ENCODE measurements around the gene METTL13. TPM values are rescaled to one million over a fixed set of nuclear protein-coding genes. Genes with fewer than 3 reads are reported as not detected.

Gene METTL13
- total and polyA plus RNA-seq, 9 of the 15 experiments (the other 6 are each of a cell fraction or from before 2014, with no cell fraction given) = 18.9 to 78.9 (median 54.9) TPM

DNA sequence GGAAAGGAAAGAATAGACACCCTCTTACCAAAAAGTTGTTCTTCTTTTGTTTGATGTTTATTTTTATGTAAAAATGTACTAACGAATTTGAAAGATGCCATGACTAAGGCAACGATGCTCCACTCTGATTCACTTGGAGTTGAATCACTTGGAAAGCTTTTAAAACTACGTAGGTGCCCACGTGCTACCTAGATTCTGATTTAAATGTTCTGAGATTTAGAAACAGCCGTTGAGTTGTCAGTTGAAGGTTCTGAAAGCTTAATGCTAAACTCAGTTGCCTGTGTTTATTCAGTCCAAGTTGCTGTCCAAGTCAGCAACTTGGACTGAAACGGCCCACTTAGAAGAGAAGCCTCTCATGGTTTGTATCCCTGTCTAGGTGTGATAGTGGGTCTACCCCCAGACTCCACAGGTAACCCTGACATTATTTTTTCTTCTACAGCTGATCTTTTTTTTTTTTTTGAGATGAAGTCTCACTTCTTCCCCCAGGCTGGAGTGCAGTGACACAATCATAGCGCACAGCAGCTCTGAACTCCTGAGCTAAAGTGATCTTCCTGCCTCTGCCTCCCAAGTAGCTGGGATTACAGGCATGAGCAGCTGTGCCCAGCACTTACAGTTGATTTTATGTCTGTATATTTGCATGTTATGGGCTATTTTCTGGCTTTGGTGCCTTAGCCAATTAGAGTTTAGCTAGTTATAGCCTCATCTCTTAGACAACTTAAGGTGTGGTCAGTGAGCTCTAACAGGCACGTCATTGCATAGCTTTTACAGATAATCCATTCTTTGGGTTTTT lies 38.2 kb upstream of the METTL13 start (continued):
- TF ChIP-seq, protein P1, sequence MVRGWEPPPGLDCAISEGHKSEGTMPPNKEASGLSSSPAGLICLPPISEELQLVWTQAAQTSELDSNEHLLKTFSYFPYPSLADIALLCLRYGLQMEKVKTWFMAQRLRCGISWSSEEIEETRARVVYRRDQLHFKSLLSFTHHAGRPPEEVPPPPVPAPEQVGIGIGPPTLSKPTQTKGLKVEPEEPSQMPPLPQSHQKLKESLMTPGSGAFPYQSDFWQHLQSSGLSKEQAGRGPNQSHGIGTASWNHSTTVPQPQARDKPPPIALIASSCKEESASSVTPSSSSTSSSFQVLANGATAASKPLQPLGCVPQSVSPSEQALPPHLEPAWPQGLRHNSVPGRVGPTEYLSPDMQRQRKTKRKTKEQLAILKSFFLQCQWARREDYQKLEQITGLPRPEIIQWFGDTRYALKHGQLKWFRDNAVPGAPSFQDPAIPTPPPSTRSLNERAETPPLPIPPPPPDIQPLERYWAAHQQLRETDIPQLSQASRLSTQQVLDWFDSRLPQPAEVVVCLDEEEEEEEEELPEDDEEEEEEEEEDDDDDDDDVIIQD (CRISPR knock-in tag; IDR thresholded peaks at IDR 0.05) = no peak
- TF ChIP-seq, protein P2, sequence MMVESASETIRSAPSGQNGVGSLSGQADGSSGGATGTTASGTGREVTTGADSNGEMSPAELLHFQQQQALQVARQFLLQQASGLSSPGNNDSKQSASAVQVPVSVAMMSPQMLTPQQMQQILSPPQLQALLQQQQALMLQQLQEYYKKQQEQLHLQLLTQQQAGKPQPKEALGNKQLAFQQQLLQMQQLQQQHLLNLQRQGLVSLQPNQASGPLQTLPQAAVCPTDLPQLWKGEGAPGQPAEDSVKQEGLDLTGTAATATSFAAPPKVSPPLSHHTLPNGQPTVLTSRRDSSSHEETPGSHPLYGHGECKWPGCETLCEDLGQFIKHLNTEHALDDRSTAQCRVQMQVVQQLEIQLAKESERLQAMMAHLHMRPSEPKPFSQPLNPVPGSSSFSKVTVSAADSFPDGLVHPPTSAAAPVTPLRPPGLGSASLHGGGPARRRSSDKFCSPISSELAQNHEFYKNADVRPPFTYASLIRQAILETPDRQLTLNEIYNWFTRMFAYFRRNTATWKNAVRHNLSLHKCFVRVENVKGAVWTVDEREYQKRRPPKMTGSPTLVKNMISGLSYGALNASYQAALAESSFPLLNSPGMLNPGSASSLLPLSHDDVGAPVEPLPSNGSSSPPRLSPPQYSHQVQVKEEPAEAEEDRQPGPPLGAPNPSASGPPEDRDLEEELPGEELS (CRISPR knock-in tag; IDR thresholded peaks at IDR 0.05; ENCODE audit: borderline replicate concordance) = no peak
- TF ChIP-seq, protein P3, sequence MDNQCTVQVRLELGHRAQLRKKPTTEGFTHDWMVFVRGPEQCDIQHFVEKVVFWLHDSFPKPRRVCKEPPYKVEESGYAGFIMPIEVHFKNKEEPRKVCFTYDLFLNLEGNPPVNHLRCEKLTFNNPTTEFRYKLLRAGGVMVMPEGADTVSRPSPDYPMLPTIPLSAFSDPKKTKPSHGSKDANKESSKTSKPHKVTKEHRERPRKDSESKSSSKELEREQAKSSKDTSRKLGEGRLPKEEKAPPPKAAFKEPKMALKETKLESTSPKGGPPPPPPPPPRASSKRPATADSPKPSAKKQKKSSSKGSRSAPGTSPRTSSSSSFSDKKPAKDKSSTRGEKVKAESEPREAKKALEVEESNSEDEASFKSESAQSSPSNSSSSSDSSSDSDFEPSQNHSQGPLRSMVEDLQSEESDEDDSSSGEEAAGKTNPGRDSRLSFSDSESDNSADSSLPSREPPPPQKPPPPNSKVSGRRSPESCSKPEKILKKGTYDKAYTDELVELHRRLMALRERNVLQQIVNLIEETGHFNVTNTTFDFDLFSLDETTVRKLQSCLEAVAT (IDR thresholded peaks at IDR 0.05) = peak; percentile 21 to 49; a peak in 1 of 4 replicates
- TF ChIP-seq PHB2 (IDR thresholded peaks at IDR 0.05; ENCODE audit: low read depth) (no peak), MCM2 (IDR thresholded peaks at IDR 0.05; ENCODE audit: low read depth) (no peak), TAF1 (IDR thresholded peaks at IDR 0.05; ENCODE audit: control insufficient read depth, extremely low read depth, insufficient read depth, low read length, severe bottlenecking) (no peak), TSC22D4 (tag; IDR thresholded peaks at IDR 0.05) (no peak), EGR1 (conservative IDR thresholded peaks at IDR 0.05) (no peak), ZNF75A (CRISPR knock-in tag; IDR thresholded peaks at IDR 0.05) (no peak), MTF1 (CRISPR knock-in tag; IDR thresholded peaks at IDR 0.05; ENCODE audit: borderline replicate concordance) (no peak), NFRKB (IDR thresholded peaks at IDR 0.05; ENCODE audit: low read depth) (no peak), KDM1A (IDR thresholded peaks at IDR 0.05) (peak; percentile 68 to 83), CHD4 (IDR thresholded peaks at IDR 0.05; ENCODE audit: insufficient read depth, insufficient replicate concordance, low read depth, low read length, poor library complexity, severe bottlenecking) (peak; percentile 23), RB1 (IDR thresholded peaks at IDR 0.05; ENCODE audit: low read depth) (no peak), JUND (IDR thresholded peaks at IDR 0.05; ENCODE audit: borderline replicate concordance, low read depth, low read length) (no peak), JUND (tag; IDR thresholded peaks at IDR 0.05; ENCODE audit: borderline replicate concordance, low read depth, low read length) (no peak)
- TF ChIP-seq, protein P4, sequence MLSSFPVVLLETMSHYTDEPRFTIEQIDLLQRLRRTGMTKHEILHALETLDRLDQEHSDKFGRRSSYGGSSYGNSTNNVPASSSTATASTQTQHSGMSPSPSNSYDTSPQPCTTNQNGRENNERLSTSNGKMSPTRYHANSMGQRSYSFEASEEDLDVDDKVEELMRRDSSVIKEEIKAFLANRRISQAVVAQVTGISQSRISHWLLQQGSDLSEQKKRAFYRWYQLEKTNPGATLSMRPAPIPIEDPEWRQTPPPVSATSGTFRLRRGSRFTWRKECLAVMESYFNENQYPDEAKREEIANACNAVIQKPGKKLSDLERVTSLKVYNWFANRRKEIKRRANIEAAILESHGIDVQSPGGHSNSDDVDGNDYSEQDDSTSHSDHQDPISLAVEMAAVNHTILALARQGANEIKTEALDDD (IDR thresholded peaks at IDR 0.05) = peak; percentile 60
- TF ChIP-seq, protein P5, sequence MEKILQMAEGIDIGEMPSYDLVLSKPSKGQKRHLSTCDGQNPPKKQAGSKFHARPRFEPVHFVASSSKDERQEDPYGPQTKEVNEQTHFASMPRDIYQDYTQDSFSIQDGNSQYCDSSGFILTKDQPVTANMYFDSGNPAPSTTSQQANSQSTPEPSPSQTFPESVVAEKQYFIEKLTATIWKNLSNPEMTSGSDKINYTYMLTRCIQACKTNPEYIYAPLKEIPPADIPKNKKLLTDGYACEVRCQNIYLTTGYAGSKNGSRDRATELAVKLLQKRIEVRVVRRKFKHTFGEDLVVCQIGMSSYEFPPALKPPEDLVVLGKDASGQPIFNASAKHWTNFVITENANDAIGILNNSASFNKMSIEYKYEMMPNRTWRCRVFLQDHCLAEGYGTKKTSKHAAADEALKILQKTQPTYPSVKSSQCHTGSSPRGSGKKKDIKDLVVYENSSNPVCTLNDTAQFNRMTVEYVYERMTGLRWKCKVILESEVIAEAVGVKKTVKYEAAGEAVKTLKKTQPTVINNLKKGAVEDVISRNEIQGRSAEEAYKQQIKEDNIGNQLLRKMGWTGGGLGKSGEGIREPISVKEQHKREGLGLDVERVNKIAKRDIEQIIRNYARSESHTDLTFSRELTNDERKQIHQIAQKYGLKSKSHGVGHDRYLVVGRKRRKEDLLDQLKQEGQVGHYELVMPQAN (IDR thresholded peaks at IDR 0.05; ENCODE audit: borderline replicate concordance) = 0 out of 2 replicates have a peak, but pooled peaks have one; percentile 16
